ENCODE data around the gene SOX2. TPM values are rescaled to one million over a fixed set of nuclear protein-coding genes. Genes with fewer than 3 reads are reported as not detected.

Gene SOX2
- polyA plus RNA-seq, 1 donor from 2014 or later = 7.5 TPM

DNA sequence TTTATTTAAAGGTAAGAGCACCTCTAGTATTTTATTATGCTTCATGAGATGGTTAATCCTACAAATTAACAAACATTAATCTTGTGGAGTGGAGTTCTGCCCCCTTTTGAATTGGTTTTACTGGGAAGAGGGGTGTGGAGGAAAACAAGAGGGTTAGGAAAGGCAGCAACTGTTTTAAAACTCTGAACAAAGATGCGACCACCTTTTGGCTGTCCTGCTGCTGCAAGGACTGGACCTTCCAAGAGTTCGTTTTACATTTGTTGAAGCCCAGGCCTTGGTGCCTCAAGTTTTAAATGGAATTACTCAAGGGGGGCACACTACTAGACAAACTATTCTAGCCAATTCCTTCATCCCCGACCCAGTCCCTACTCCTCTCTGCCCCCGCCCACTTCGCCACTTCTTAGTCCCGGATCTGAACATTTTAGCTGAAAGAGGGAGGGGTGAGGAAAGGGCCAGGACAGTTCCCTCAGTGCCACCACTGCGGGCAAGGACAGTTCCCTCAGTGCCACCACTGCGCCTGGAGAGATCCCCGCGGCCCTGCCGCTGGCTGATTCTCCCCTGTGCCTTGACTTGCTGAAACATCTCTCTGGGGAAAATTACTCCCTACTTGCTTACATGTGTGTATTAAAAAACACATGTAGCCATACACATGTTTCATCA is 11.2 kb downstream of the SOX2 start:
- TF ChIP-seq EZH2 (IDR thresholded peaks at IDR 0.05; ENCODE audit: borderline replicate concordance, insufficient read depth, low read length, poor library complexity, severe bottlenecking) (no peak), TAF1 (IDR thresholded peaks at IDR 0.05; ENCODE audit: low read depth) (no peak), RAD21 (conservative IDR thresholded peaks at IDR 0.05) (no peak)
- TF ChIP-seq, protein P1, sequence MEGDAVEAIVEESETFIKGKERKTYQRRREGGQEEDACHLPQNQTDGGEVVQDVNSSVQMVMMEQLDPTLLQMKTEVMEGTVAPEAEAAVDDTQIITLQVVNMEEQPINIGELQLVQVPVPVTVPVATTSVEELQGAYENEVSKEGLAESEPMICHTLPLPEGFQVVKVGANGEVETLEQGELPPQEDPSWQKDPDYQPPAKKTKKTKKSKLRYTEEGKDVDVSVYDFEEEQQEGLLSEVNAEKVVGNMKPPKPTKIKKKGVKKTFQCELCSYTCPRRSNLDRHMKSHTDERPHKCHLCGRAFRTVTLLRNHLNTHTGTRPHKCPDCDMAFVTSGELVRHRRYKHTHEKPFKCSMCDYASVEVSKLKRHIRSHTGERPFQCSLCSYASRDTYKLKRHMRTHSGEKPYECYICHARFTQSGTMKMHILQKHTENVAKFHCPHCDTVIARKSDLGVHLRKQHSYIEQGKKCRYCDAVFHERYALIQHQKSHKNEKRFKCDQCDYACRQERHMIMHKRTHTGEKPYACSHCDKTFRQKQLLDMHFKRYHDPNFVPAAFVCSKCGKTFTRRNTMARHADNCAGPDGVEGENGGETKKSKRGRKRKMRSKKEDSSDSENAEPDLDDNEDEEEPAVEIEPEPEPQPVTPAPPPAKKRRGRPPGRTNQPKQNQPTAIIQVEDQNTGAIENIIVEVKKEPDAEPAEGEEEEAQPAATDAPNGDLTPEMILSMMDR (IDR thresholded peaks at IDR 0.05; ENCODE audit: poor library complexity, severe bottlenecking) = no peak
- peaks cover 46% of the 10 kb centered on the region for H3K79me2 ChIP-seq (replicated peaks; ENCODE audit: insufficient read depth, low read length)
- no peak overlapping the region for H3K4me2 ChIP-seq (ENCODE audit: low read length)
- no peaks in the 10 kb centered on the region for H3K9me3 ChIP-seq (ENCODE audit: low read length)
- H3K36me3 ChIP-seq (ENCODE audit: insufficient read depth, low read length) = no peaks in the 10 kb centered on the region
- H3K27ac ChIP-seq (ENCODE audit: low read length) = no peak overlapping the region
- H3K9ac ChIP-seq (ENCODE audit: low read length) = no peak overlapping the region
- no peaks in the 10 kb centered on the region for H3F3A ChIP-seq (ENCODE audit: insufficient read depth, low read length, poor library complexity, severe bottlenecking)
- peaks cover 45% of the 10 kb centered on the region for H3K27me3 ChIP-seq (ENCODE audit: insufficient read depth, low read depth, low read length)
- no peak overlapping the region for H2AFZ ChIP-seq (ENCODE audit: low read depth, low read length)
- no peaks in the 10 kb centered on the region for H4K20me1 ChIP-seq (ENCODE audit: insufficient read depth)
- no peaks in the 10 kb centered on the region for H3K9me2 ChIP-seq (ENCODE audit: insufficient read depth, low read length)
- no peak overlapping the region for H3K4me3 ChIP-seq (ENCODE audit: low read length)

DNA sequence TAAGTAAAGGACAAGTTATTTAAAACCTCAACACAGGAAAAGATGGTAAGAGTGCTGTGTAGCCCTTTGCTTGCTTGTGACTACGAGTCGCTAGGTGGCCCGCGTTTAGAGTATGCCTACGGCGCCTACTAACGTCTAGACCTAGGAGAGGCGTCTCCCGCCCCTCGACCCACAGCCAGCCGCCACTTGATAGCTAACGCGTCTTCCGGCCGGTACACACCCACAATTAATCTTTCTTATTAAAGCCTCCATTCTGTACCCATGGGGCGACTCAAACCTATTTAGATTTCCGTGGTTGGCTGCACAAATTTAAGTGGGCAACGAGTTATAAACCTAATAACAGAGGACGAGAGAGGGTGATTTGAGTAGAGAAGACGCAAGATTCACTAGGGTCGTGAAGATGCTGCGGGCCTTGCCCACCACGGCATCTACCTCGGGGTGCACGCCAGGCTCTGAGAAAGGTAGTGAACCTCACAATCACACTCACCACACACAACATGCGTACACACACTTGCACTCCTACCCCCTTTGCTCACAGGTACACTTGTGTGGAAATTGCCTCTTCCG is 12.0 kb downstream of the SOX2 start:
- Histone ChIP-seq H4K20me1 (ENCODE audit: insufficient read depth) (no peaks in the 10 kb centered on the region), H3K27me3 (ENCODE audit: insufficient read depth, low read depth, low read length) (peaks cover 53% of the 10 kb centered on the region), H3K9ac (ENCODE audit: low read length) (no peak overlapping the region), H3K27ac (ENCODE audit: low read length) (no peak overlapping the region), H3K9me3 (ENCODE audit: low read length) (no peaks in the 10 kb centered on the region), H3K4me2 (ENCODE audit: low read length) (no peak overlapping the region), H3K4me3 (ENCODE audit: low read length) (no peak overlapping the region), H3K9me2 (ENCODE audit: insufficient read depth, low read length) (no peaks in the 10 kb centered on the region), H2AFZ (ENCODE audit: low read depth, low read length) (no peak overlapping the region), H3F3A (ENCODE audit: insufficient read depth, low read length, poor library complexity, severe bottlenecking) (no peaks in the 10 kb centered on the region), H3K79me2 (replicated peaks; ENCODE audit: insufficient read depth, low read length) (peaks cover 38% of the 10 kb centered on the region), H3K36me3 (ENCODE audit: insufficient read depth, low read length) (no peaks in the 10 kb centered on the region)
- TF ChIP-seq, protein P2, sequence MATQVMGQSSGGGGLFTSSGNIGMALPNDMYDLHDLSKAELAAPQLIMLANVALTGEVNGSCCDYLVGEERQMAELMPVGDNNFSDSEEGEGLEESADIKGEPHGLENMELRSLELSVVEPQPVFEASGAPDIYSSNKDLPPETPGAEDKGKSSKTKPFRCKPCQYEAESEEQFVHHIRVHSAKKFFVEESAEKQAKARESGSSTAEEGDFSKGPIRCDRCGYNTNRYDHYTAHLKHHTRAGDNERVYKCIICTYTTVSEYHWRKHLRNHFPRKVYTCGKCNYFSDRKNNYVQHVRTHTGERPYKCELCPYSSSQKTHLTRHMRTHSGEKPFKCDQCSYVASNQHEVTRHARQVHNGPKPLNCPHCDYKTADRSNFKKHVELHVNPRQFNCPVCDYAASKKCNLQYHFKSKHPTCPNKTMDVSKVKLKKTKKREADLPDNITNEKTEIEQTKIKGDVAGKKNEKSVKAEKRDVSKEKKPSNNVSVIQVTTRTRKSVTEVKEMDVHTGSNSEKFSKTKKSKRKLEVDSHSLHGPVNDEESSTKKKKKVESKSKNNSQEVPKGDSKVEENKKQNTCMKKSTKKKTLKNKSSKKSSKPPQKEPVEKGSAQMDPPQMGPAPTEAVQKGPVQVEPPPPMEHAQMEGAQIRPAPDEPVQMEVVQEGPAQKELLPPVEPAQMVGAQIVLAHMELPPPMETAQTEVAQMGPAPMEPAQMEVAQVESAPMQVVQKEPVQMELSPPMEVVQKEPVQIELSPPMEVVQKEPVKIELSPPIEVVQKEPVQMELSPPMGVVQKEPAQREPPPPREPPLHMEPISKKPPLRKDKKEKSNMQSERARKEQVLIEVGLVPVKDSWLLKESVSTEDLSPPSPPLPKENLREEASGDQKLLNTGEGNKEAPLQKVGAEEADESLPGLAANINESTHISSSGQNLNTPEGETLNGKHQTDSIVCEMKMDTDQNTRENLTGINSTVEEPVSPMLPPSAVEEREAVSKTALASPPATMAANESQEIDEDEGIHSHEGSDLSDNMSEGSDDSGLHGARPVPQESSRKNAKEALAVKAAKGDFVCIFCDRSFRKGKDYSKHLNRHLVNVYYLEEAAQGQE (IDR thresholded peaks at IDR 0.05; ENCODE audit: borderline replicate concordance) = no peak
- no peak for TF ChIP-seq EZH2 (IDR thresholded peaks at IDR 0.05; ENCODE audit: borderline replicate concordance, insufficient read depth, low read length, poor library complexity, severe bottlenecking)
- TF ChIP-seq MXI1 (conservative IDR thresholded peaks at IDR 0.05; ENCODE audit: poor library complexity, severe bottlenecking) = no peak
- TF ChIP-seq TAF1 (IDR thresholded peaks at IDR 0.05; ENCODE audit: low read depth) = no peak
- no peak for TF ChIP-seq SMC3 (conservative IDR thresholded peaks at IDR 0.05; ENCODE audit: poor library complexity)
- TF ChIP-seq EP300 (conservative IDR thresholded peaks at IDR 0.05; ENCODE audit: poor library complexity, severe bottlenecking) = no peak
- TF ChIP-seq RAD21 (conservative IDR thresholded peaks at IDR 0.05) = no peak
